WERI-Rb-1 (cell line): ENCODE results near the gene OTOS.

ENCODE experiments used
- DNase-seq: peaks from one replicate; pipeline ENCODE4 v3.0.0-alpha.2; 2020
- H3K27ac ChIP-seq: fragments of 250-450 bp; sonication (Bioruptor Pico); 2 replicates; pipeline ENCODE4 v1.5.1; 2020; ENCODE audit warnings: mild to moderate bottlenecking, moderate library complexity
- H3K27me3 ChIP-seq: fragments of 250-450 bp; sonication (Bioruptor Pico); 2 replicates; pipeline ENCODE4 v1.5.1; 2021; ENCODE audit warnings: mild to moderate bottlenecking, low read depth, moderate library complexity; ENCODE audit not compliant: insufficient read depth, severe bottlenecking
- H3K36me3 ChIP-seq: fragments of 250-450 bp; sonication (Bioruptor Pico); 2 replicates; pipeline ENCODE4 v1.5.1; 2020; ENCODE audit warnings: mild to moderate bottlenecking, moderate library complexity
- H3K4me3 ChIP-seq: 2 replicates; pipeline ENCODE4 v1.5.1; 2011; ENCODE audit warnings: low read depth, mild to moderate bottlenecking, control low read depth, low read length
- H3K9me3 ChIP-seq: fragments of 250-450 bp; sonication (Bioruptor Pico); 2 replicates; pipeline ENCODE4 v1.5.1; 2021; ENCODE audit warnings: mild to moderate bottlenecking, moderate library complexity; ENCODE audit not compliant: severe bottlenecking
- TF ChIP-seq, protein P1 (sequence below): IDR thresholded peaks from 2 replicates; pipeline ENCODE4 v1.5.1; 2011; ENCODE audit warnings: low read depth, mild to moderate bottlenecking, control low read depth, inconsistent platforms, low read length

OTOS gene

DNA sequence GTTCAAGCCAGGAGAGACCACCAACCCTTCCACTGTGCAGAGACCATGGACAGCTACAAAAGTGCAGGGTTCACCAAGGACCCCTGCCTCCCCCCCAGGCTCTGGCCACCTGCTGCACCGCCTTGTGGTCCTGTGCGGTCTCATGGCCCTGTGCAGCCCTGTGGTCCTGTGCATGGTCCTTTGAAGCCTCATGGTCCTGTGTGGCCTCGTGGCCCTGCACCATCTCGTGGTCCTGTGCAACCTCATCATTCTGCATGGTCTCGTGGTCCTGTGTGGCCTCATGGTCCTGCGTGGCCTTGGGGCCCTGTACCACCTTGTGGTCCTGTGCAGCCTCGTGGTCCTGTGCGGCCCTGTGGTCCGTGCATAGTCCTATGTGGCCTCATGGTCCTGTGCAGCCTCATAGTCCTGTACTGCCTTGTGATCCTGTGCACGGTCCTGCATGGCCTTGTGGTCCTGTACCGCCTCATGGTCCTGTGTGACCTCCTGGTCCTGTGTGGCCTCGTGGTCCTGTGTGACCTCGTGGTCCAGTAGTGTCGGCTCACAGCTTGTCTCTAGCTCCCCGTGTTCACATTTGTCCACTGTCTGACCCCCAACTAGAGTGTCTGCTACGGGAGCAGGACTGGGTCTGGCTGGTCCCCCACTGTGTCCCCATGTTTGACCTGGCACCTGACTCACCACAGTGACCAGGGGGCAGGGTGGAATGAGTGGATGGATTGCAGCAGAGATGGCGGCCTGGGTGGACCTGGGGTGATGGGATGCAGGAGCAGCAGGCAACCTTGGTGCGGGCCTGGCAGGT, 20.0 kb upstream of the OTOS start:
- Histone ChIP-seq H3K36me3 (no peaks in the 10 kb centered on the region), H3K4me3 (no peak overlapping the region), H3K27ac (no peak overlapping the region), H3K9me3 (no peaks in the 10 kb centered on the region), H3K27me3 (no peaks in the 10 kb centered on the region)
- TF ChIP-seq, protein P1, sequence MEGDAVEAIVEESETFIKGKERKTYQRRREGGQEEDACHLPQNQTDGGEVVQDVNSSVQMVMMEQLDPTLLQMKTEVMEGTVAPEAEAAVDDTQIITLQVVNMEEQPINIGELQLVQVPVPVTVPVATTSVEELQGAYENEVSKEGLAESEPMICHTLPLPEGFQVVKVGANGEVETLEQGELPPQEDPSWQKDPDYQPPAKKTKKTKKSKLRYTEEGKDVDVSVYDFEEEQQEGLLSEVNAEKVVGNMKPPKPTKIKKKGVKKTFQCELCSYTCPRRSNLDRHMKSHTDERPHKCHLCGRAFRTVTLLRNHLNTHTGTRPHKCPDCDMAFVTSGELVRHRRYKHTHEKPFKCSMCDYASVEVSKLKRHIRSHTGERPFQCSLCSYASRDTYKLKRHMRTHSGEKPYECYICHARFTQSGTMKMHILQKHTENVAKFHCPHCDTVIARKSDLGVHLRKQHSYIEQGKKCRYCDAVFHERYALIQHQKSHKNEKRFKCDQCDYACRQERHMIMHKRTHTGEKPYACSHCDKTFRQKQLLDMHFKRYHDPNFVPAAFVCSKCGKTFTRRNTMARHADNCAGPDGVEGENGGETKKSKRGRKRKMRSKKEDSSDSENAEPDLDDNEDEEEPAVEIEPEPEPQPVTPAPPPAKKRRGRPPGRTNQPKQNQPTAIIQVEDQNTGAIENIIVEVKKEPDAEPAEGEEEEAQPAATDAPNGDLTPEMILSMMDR = no peak
- DNase-seq = no peak

DNA sequence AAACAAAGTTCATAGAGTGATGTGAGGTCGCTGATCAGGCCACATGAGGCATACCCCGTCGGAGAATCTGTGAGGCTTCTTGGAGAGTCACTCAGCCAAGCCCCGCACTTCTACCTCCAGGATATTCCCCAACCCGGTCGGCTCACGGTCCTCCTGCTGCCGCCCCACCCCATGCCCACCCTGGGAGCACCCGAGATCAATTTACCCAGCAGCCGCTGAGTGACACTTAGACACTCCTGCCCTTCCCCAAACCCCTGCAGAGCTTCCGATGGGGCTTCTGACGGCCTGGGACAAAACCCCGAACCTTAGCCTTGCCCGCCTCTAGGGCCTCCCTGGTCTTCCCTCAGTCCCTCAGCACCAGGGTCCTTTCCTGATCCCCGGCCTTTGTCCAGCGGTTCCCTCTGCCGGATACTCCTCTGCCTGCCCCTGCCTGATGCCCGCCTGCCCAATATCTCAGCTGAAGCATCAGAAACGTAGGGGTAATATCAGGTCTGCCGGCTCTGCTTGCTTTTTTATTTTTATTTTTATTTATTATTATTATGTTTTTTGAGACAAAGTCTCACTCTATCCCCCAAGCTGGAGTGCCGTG, 18.9 kb upstream of the OTOS start:
- DNase-seq = no peak
- H3K27me3 ChIP-seq = no peaks in the 10 kb centered on the region
- H3K9me3 ChIP-seq = no peaks in the 10 kb centered on the region
- TF ChIP-seq, protein P1 = no peak
- no peak overlapping the region for H3K27ac ChIP-seq
- H3K4me3 ChIP-seq = no peak overlapping the region
- H3K36me3 ChIP-seq = no peaks in the 10 kb centered on the region

DNA sequence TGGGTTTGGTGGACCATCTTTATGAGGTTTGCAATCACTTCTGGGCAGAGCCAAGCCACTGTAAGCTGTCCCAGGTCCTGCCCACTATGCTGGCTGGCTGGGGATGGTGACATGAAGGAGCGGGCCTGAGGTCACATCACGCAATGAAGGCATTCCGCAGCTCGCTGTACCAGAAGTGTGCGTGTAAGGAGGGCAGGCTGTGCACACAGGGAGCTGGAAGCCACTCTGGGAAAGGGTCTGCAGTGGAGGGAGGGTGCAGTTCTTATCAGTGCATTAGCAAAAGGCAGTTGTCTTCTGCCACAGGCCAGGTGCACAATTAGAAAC, 16.7 kb upstream of the OTOS start:
- no peaks in the 10 kb centered on the region for H3K27me3 ChIP-seq
- no peak overlapping the region for H3K4me3 ChIP-seq
- H3K9me3 ChIP-seq = no peaks in the 10 kb centered on the region
- TF ChIP-seq, protein P1 = no peak
- H3K27ac ChIP-seq = no peak overlapping the region
- no peak for DNase-seq
- H3K36me3 ChIP-seq = no peaks in the 10 kb centered on the region

DNA sequence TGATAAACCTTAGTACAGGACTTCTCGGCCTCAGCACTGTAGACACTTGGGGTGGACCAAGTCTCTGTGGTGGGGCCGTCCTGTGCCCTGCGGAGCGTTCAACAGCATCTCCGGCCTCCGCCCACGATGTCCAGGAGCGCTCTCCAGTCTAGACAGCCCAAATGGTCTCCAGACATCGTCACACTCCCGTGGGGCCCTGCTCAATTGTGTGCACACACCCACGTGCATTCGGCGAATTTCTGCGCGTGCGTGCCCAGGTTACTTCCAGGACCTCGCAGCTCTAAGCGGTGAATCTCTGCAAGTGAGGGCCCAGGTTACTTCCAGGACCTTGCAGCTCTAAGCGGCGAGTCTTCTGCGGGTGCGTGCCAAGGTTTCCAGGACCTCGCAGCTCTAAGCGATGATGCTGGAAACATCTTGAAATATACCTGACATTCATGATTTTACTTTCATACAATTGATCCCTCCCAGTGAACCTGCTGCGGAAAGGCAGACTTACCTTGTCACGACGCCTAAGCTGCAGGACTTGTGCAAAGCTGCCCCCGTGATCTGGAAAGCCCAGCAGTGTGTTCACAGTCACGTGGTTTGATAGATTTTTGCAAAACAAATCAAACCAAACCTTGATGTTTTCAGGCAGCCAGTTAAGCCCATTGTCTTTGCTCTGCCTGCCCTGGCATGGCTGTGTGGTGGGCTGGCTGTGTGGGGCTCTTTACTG, 16.1 kb upstream of the OTOS start:
- DNase-seq = no peak
- TF ChIP-seq, protein P1 = no peak

DNA sequence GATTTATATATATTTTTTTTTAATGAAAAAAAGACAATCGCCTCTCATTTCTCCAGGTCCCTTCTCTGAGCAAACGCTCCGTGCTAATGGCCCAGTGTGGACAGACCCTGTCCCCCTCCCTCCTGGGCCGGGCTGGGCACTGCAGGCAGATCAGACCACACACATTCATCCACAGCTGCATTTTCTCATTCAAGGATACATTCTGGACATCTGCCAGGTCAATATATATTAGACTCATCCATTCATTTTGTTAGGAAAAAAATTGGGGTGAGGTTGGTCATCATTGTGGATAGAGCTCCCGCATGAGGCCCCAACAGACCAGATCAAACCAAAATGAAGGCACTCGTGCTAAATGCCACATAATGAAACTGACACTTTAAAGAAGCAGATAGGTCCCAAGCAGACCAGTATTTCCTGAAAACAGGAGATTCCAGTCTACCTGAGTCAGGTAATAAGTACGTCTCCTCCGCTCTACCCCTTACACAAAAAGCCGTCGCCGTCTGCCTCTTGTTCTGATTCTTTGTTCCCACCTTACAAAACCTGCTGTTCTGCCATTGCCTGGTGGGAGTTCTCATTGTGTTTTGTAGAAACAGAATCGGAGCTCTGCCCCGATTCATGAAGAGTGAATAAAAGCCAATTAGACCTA, 15.4 kb upstream of the OTOS start:
- TF ChIP-seq, protein P1 = no peak
- no peaks in the 10 kb centered on the region for H3K9me3 ChIP-seq
- H3K4me3 ChIP-seq = no peak overlapping the region
- no peaks in the 10 kb centered on the region for H3K27me3 ChIP-seq
- no peaks in the 10 kb centered on the region for H3K36me3 ChIP-seq
- no peak overlapping the region for H3K27ac ChIP-seq
- DNase-seq = no peak

More for the DNA sequence above, 16.1 kb upstream of the OTOS start:
- no peaks in the 10 kb centered on the region for H3K9me3 ChIP-seq
- H3K27me3 ChIP-seq = no peaks in the 10 kb centered on the region
- H3K36me3 ChIP-seq = no peaks in the 10 kb centered on the region
- H3K27ac ChIP-seq = no peak overlapping the region
- no peak overlapping the region for H3K4me3 ChIP-seq
